Breast epithelium (tissue), 4 donors: Measurements from ENCODE around the gene PTPRN2. TPM values are rescaled to one million over a fixed set of nuclear protein-coding genes. Genes with fewer than 3 reads are reported as not detected.
"Not testable (repeated sequence)": the region's sequence is repeated elsewhere in the genome, so short reads cannot be mapped to it uniquely, and the experiment has no call there.

ENCODE experiments used
- DNase-seq, 2 donors: peaks; one replicate each; pipeline ENCODE4 v3.0.0-alpha.2; 2019; ENCODE audit warnings: low spot score in 2 of 2
- H3K27ac ChIP-seq, 2 donors: fragments of 200-600 bp; sonication (generic) in 1 of 2; one replicate each; pipeline ENCODE4 v1.5.1; 2016 to 2019; ENCODE audit warnings: mild to moderate bottlenecking in 1 of 2
- H3K27me3 ChIP-seq, 2 donors: fragments of 200-600 bp; sonication (generic) in 1 of 2; one replicate each; pipeline versions ENCODE4 v1.5.1 to v1.6.0; 2017 to 2019; ENCODE audit warnings: control low read depth in 1 of 2, mild to moderate bottlenecking in 1 of 2
- H3K36me3 ChIP-seq: fragments of 200-600 bp; one replicate; pipeline ENCODE4 v1.5.1; 2019
- H3K4me1 ChIP-seq, 2 donors: fragments of 200-600 bp; sonication (generic); one replicate each; pipeline ENCODE4 v1.5.1; 2016 to 2019; ENCODE audit warnings: control low read depth in 1 of 2
- H3K4me3 ChIP-seq, 3 donors: fragments of 200-600 bp; sonication (generic); 1 replicate in 2 of 3; 2 replicates in 1 of 3; pipeline ENCODE4 v1.5.1; 2016 to 2019; ENCODE audit warnings: mild to moderate bottlenecking in 3 of 3, moderate library complexity in 2 of 3
- H3K9me3 ChIP-seq, 2 donors: fragments of 200-600 bp; sonication (generic) in 1 of 2; one replicate each; pipeline ENCODE4 v1.5.1; 2016 to 2019; ENCODE audit warnings: control low read depth in 1 of 2
- CTCF ChIP-seq, 3 donors: fragments of 450-650 bp; IDR thresholded peaks; one replicate each; pipeline ENCODE4 v1.5.1; 2016 to 2017; ENCODE audit warnings: antibody characterized with exemption in 3 of 3, mild to moderate bottlenecking in 3 of 3, moderate library complexity in 3 of 3
- POLR2A ChIP-seq: fragments of 450-650 bp; IDR thresholded peaks from one replicate; pipeline ENCODE4 v1.6.1; 2016; ENCODE audit warnings: antibody characterized with exemption, mild to moderate bottlenecking, moderate library complexity
- POLR2AphosphoS5 ChIP-seq, 3 donors: sonication (generic); formaldehyde crosslinking; IDR thresholded peaks; one replicate each; pipeline ENCODE4 v1.6.1; 2017; ENCODE audit warnings: antibody characterized with exemption in 3 of 3
- intact Hi-C: fragments of 100-400 bp; cut with DNase I; formaldehyde crosslinking; loops from one replicate; pipeline ENCODE4 v1.15.1; 2023; ENCODE audit warnings: low total_unique reads
- total RNA-seq, 3 donors: library from RNA; depleted of rRNA; stranded (reverse); fragments of >200 nt; gene quantifications; one replicate each; pipeline ENCODE4 v1.1.0, GENCODE V29; 2016

Gene PTPRN2
- total RNA-seq, 3 donors from 2014 or later, result 1.6 to 2.2 (median 2.2) TPM

- no peaks in the 10 kb centered on the region for H3K36me3 ChIP-seq
- no peak overlapping the region for H3K4me3 ChIP-seq
- no peaks in the 10 kb centered on the region for H3K4me1 ChIP-seq
- H3K27me3 ChIP-seq, result peaks cover 0 to 4% of the 10 kb centered on the region in 2 donors
- no peak overlapping the region for H3K27ac ChIP-seq
- no peak for DNase-seq
- TF ChIP-seq CTCF (IDR thresholded peaks at IDR 0.05) (no peak), POLR2AphosphoS5 (IDR thresholded peaks at IDR 0.05) (no peak), POLR2A (no peak)
- peaks cover 0 to 26% of the 10 kb centered on the region in 2 donors for H3K9me3 ChIP-seq
- intact Hi-C loops, result no loop called here
These were observed 381.3 kb downstream of the PTPRN2 start for GRCh38 chr7:158206341-158206740.

- Histone ChIP-seq H3K27ac (no peak overlapping the region), H3K4me3 (no peak overlapping the region), H3K36me3 (no peaks in the 10 kb centered on the region), H3K9me3 (peaks cover 0 to 17% of the 10 kb centered on the region in 2 donors), H3K4me1 (no peaks in the 10 kb centered on the region), H3K27me3 (peaks cover 0 to 4% of the 10 kb centered on the region in 2 donors)
- no peak for DNase-seq
- intact Hi-C loops, result no loop called here
- TF ChIP-seq CTCF (IDR thresholded peaks at IDR 0.05), result no peak
- TF ChIP-seq POLR2A, result no peak
- no peak for TF ChIP-seq POLR2AphosphoS5 (IDR thresholded peaks at IDR 0.05)
These were observed 383.2 kb downstream of the PTPRN2 start for GRCh38 chr7:158204453-158204852.

- H3K4me3 ChIP-seq, H3K27me3 ChIP-seq, H3K27ac ChIP-seq, H3K36me3 ChIP-seq, intact Hi-C loops, H3K4me1 ChIP-seq, DNase-seq: not testable (repeated sequence)
- H3K9me3 ChIP-seq, result peaks cover 0 to 14% of the 10 kb centered on the region in 2 donors
These were observed 383.7 kb downstream of the PTPRN2 start for GRCh38 chr7:158203948-158204347.

GRCh38 chr7:158194365-158194900 is 393.2 kb downstream of the PTPRN2 start:
- H3K36me3 ChIP-seq, result no peaks in the 10 kb centered on the region
- H3K27ac ChIP-seq, result no peak overlapping the region
- H3K4me3 ChIP-seq, result no peak overlapping the region
- no peaks in the 10 kb centered on the region for H3K4me1 ChIP-seq
- no peak for DNase-seq
- peaks cover 0 to 4% of the 10 kb centered on the region in 2 donors for H3K27me3 ChIP-seq
- intact Hi-C loops, result no loop called here
- peaks cover 36 to 58% of the 10 kb centered on the region in 2 donors for H3K9me3 ChIP-seq
- no peak for TF ChIP-seq POLR2A
- TF ChIP-seq CTCF (IDR thresholded peaks at IDR 0.05), result no peak
- no peak for TF ChIP-seq POLR2AphosphoS5 (IDR thresholded peaks at IDR 0.05)

GRCh38 chr7:158193446-158193845 is 394.2 kb downstream of the PTPRN2 start:
- intact Hi-C loops, result no loop called here
- peaks cover 36 to 58% of the 10 kb centered on the region in 2 donors for H3K9me3 ChIP-seq

More at GRCh38 chr7:158193446-158193845, 394.2 kb downstream of the PTPRN2 start:
- no peak overlapping the region for H3K27ac ChIP-seq
- H3K4me1 ChIP-seq, result no peaks in the 10 kb centered on the region
- DNase-seq, result no peak
- H3K27me3 ChIP-seq, result no peaks in the 10 kb centered on the region
- TF ChIP-seq POLR2A, result no peak
- TF ChIP-seq CTCF (IDR thresholded peaks at IDR 0.05), result no peak
- no peak for TF ChIP-seq POLR2AphosphoS5 (IDR thresholded peaks at IDR 0.05)
- no peaks in the 10 kb centered on the region for H3K36me3 ChIP-seq
- H3K4me3 ChIP-seq, result no peak overlapping the region
